CD4-positive, alpha-beta T cell treated with Interleukin-12 subunit alpha and Interleukin-12 subunit beta, for 1 hour (primary cell): Measurements from ENCODE around the gene FCHSD2.
"Not testable (repeated sequence)": the region's sequence is repeated elsewhere in the genome, so short reads cannot be mapped to it uniquely, and the experiment has no call there.

Experiments
- DNase-seq: peaks from one replicate; pipeline ENCODE4 v3.0.0-alpha.2; 2020

Gene FCHSD2

DNA sequence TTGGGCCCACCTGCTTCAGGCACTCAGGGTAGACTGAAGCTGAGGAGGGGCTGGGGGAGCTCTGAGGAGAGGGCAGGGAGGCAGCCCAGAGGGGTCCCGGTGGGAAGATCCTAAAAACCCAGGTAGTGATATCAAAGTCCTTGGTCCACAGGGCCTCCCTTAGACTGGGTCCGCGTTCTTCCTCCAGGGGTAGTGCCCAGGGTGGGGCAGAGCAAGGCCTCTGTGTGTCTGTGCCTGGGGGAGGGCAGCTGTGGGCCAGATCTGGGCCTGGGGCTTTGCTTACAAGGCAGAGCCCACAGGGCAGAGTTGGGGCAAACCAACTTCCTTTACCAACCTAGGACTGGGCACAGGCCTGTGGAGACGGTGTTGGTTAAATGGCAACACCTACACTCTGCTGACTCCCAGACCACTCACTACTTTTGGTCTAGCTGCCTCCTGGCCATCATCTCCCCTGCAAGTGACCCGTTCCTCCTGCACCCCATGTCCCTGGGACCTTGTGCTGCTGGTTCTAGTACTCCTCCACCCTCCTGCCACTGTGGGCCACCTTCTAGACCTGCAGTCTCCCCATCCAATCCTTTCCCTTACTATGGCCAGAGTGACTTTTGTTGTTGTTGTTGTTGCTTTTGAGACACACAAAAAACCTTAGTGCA lies 312.1 kb downstream of the FCHSD2 start:
- no peak for DNase-seq

GRCh38 chr11:72829178-72829577 lies 312.9 kb downstream of the FCHSD2 start:
- no peak for DNase-seq

DNA sequence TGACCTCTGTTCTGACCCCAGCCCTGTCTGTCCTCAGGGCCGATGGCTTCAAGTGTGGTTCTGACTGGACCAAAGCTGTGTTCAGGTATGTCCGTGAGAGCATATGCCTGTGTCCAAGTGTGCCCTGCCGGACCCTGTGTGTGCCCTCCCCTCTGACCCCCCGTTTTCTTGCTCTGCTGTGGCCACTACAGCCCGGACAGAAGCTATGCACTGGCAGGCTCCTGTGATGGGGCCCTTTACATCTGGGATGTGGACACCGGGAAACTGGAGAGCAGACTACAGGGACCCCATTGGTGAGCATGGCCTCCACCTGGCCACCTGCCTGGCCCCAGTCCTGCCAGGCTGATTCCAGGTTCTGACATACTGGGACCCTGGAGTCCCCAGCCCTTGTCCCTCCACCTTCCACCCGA lies 313.4 kb downstream of the FCHSD2 start:
- no peak for DNase-seq

DNA sequence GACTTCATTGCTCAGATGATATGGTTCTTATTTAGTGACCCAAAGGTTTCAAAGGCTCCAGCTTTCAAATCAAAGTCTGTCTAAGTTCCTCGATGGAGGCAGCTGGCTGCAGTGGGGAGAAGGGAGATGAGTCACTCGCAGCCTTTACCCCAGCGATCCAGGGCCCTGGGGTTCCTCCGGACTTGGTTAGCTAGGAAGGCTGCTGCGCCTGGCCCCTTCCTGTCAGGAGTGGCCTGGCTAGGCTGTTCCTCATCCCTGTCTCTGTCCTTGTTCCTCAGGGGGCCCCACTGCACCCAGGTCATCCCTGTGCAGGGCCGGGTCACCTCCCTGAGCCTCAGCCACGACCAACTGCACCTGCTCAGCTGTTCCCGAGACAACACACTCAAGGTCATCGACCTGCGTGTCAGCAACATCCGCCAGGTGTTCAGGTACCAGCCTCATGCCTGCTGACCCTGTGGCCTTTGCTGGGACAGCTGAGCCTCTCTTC lies 314.0 kb downstream of the FCHSD2 start:
- no peak for DNase-seq

- not testable (repeated sequence) for DNase-seq
These were observed 314.5 kb downstream of the FCHSD2 start for GRCh38 chr11:72827656-72828055.

- DNase-seq: no peak
These were observed 315.1 kb downstream of the FCHSD2 start for GRCh38 chr11:72826942-72827480.

- DNase-seq: no peak
These were observed 315.8 kb downstream of the FCHSD2 start for GRCh38 chr11:72826191-72826941.

DNA sequence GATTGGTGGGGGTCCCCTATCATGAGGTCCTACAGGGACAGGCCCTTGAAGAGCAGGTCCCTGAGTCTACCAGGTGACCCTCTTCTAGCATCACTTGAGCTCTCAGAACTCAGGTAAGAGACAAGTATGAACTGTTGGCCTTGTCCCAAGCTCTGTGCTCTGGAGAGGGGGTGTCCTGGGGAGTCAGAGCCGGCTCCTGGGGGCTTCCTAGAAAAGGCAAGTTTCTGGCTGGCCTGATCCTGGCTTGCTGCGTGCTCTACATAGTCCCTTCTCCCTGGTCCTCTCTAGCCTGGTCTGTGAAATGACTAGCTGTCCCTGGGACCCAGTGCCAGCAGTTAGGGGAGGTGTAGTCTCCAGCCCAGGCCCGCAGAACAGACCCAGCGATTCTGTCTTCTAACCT lies 316.5 kb downstream of the FCHSD2 start:
- DNase-seq: no peak

DNA sequence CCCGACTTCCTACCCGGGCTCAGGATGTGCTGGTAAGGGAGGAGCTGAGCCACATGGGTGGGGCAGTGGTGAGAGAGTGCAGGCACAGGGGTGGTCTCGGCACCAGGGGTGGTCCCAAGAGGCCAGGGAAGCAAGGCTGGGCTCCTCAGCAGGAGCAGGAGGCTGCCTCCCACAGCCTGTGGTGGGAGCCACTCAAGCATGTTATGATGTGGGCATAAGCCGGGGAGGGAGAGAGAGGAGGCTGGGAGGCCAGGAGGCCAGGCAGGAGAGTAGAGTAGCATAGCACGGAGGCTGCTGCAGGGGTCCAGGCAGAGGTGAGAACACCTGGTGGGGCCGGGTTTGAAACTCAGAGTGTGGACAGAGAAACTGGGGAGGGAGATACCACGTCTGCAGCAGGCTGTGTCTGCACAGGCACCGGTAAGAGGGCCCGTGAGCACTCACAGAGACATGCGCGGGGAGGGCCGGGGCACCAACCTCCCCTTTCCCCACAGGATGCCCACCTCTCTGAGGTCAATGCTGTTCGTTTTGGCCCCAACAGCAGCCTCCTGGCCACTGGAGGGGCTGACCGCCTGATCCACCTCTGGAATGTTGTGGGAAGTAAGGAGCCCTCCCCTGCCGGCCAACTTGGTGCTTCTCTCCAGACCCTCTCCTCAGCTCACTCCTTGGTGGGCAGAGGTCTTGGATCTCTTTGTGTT lies 317.2 kb downstream of the FCHSD2 start:
- DNase-seq: no peak

GRCh38 chr11:72824020-72824419 lies 318.1 kb downstream of the FCHSD2 start:
- no peak for DNase-seq

DNA sequence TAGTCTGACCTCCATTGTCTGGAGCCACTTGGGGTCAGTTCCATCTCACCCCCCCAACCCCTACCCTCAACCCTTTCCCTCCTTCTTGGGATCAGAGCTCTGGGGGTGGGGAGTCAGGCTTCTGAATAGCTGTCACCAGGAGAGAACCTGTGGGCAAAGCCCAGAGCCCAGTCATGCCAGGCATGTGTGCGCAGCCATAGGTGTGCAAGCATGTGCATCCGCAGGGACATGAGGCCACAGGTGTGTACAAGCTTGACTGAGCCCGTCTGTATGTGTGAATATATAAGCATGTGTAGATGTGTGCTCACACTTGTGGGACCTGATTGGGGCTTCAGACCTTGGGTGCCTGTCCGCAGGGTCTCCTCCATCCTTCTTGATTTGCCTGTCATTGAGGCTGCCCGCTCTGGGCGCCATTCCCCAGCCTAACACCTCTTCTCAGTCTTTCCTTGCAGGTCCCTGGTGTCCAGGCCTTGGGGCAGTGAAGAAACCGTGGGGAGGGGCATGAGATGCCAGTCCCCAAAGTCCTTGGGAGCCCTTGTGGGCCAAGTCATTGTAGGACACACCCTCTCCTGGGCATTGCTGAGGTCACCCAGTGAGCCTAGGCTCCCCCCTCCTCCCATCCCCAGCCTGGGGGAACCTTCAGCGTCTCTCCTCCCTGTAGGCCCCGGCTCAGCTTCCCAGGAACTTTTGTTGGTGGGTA lies 318.9 kb downstream of the FCHSD2 start:
- DNase-seq: no peak

GRCh38 chr11:72821920-72822799 lies 320.0 kb downstream of the FCHSD2 start:
- peak; percentile 96 for DNase-seq

- DNase-seq: no peak
These were observed 320.7 kb downstream of the FCHSD2 start for GRCh38 chr11:72821221-72821919.

- DNase-seq: no peak
These were observed 321.5 kb downstream of the FCHSD2 start for GRCh38 chr11:72820439-72821139.

GRCh38 chr11:72818971-72819370 lies 323.1 kb downstream of the FCHSD2 start:
- no peak for DNase-seq

DNA sequence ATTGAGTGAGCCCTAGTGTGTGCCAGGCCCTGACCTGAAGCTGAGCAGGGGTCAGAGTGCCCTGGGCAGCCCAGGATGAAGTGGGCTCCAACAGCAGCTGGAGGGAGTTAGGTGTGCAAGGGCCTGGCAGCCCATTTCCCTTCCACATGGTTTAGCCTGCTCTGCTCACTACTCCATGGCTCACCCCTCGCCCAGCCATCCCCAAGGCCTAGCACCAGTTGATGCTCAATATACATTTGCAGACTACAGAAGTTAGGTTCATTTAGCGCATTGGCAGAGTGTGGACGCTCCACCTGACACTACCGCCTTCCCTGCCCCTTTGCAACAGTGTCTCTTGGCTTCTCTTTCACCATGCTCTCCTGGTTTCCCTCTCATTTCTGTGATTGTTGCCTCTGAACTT lies 324.2 kb downstream of the FCHSD2 start:
- no peak for DNase-seq

GRCh38 chr11:72816404-72816990 lies 325.6 kb downstream of the FCHSD2 start:
- DNase-seq: no peak

- no peak for DNase-seq
These were observed 327.0 kb downstream of the FCHSD2 start for GRCh38 chr11:72815110-72815618.

DNA sequence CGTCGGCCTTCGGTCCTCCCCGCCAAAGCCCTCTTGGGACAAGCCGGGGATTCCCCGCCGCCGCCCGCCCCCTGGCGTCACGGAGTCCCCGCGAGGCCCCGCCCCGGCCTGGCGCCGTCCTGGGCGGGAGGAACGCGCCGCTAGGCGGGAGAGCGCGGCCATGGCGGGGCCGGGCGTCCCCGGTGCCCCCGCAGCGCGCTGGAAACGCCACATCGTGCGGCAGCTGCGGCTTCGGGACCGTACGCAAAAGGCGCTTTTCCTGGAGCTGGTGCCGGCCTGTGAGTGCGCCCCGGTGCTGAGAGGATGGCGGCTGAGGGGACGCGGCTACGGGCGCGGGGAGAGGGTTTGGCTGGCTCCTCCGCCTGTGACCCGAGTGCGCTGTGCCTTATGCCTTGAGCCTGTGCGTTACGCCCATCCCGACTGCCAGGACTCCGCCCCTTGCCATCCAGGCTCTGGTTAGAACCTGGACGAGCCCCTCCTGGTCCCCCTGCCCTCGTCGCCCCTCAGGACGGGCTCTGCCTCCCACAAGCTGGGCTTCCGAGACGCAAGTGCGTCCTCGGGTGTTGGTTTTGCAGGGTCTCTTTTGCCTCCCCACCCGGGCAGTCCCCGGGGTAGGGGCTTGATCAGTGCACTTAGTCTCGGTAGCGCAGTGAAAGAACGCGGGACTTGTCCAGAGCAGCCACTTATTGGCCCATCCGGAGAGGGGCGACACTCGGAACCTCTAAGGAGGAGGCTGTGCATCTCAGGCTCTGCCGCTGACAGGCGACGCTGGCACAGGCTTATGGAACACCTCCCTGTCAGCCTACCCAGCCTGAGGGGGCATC lies 327.6 kb downstream of the FCHSD2 start, which contains the start of gene ATG16L2:
Gene ATG16L2, plus strand, starts transcription at position 126 of the 824 bp plus-strand sequence. Its CDS starts 35 bp downstream, at position 161.
- peak; percentile 91 for DNase-seq
